ENCODE results near the gene HTR2A.
A peak's percentile ranks its signal among the peaks of the same experiment; 100 is the strongest.
"Not testable (repeated sequence)": the region's sequence is repeated elsewhere in the genome, so short reads cannot be mapped to it uniquely, and the experiment has no call there.

Gene HTR2A

DNA sequence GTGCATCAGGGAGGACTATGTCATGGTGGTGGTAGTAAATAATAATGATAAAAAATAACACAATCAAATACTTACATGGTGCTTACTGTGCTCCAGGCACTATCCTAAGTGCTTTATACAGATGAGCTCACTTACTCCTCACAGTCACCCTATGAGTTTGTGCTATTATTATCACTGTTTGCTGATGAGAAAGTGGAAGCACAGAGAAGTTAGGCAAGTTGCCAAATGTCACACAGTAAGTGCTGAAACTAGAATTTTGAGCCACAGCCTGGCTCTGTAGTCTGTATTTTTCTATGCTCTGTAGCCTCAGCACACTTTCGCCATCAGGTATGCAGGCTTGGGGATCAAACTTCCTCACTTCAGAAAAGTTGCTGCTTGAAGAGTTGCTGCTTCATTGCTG is 46.6 kb downstream of the HTR2A start:
- no peak overlapping the region for H3K4me3 Mint-ChIP-seq
- H3K27me3 Mint-ChIP-seq, result peaks cover 9% of the 10 kb centered on the region
- no peaks in the 10 kb centered on the region for H3K9me3 Mint-ChIP-seq
- H3K4me1 Mint-ChIP-seq, result no peaks in the 10 kb centered on the region
- DNase-seq (no peak), ATAC-seq (no peak)
- H3K27ac Mint-ChIP-seq, result no peak overlapping the region

DNA sequence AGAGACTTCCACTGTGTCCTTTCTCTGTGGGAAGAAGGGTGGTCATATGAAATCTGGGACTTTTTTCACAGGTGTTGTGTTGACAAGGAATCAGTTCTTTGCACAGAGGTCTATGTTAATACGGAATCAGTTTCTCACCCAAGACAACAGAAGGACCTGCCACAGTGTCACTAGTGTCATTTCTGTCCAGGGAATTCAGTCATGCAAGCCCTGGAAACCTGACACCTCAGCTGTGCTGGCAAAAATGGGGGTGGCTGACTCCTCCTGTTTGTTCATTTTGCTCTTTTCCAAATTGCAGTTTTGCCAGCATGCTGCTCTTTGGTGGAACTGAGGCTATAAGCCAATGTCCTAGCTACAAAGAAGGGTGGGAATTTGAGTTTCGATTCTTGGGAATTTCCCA is 50.1 kb downstream of the HTR2A start:
- no peaks in the 10 kb centered on the region for H3K27me3 Mint-ChIP-seq
- H3K4me1 Mint-ChIP-seq, result no peaks in the 10 kb centered on the region
- ATAC-seq, result no peak
- DNase-seq, result no peak
- no peak overlapping the region for H3K4me3 Mint-ChIP-seq
- H3K27ac Mint-ChIP-seq, result peak overlapping the region in 1 of 2 donors; percentile 6
- no peaks in the 10 kb centered on the region for H3K9me3 Mint-ChIP-seq

DNA sequence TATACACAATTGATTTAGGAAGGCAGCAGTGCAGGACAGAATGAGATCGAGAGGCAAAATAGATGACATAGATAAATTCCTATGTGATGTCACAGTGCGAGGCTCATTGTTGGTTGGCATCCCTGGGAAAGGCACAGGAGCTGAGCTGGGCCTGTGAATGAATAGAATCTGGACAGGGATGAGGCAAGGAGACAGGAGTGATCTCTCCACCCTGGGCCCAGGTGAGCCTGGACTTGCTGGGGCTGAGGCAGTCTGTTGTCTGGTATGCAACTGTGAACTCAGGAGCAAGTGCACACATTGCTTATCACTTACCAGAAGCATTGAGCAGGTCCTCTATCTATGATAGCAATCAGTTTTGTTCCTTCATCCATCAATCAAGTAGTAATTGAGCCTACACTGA is 51.7 kb downstream of the HTR2A start:
- ATAC-seq, result no peak
- Mint-ChIP-seq H3K27ac (peak overlapping the region in 1 of 2 donors; percentile 55), H3K4me3 (no peak overlapping the region), H3K27me3 (no peaks in the 10 kb centered on the region), H3K4me1 (no peaks in the 10 kb centered on the region), H3K9me3 (no peaks in the 10 kb centered on the region)
- DNase-seq, result no peak

DNA sequence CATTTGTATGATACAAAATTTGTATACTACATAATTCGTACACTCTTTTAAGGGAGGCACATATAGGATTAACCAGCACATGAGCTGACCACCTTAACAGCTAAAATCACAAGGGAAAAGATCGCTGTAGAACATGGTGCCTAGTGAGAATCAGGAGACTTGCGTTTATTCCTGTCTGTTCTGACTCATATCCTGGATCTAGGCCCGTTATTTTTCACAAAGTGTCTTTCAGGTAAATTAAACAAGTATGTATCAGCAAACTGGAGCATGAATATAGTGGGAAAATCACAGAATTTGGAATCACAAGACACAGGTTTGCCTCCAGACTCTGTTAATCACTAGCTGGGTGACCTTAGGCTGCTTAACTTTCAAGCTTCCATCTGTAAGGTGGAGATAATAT is 52.4 kb downstream of the HTR2A start:
- DNase-seq (no peak), ATAC-seq (no peak)
- Mint-ChIP-seq H3K27ac (no peak overlapping the region), H3K4me3 (no peak overlapping the region), H3K27me3 (no peaks in the 10 kb centered on the region), H3K4me1 (no peaks in the 10 kb centered on the region), H3K9me3 (no peaks in the 10 kb centered on the region)

DNA sequence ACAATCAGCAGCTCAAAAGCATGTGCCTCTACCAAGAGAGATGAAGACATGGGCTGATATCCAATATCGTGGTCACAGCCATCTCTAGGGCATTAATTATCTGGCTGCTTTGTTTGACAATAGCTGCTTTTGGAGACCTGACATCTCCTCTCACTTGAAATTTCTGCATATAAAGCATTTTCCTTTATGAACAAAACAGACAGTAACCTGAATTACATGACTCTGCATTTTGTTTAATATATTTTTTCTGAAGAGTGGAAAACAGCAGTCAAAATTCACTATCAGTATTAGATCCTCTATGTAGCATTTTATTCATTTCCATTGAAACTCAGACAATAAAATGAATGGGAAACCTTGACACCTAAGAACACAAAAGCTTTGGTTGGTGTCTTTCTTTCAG is 57.5 kb downstream of the HTR2A start:
- Mint-ChIP-seq H3K4me3 (no peak overlapping the region), H3K27ac (no peak overlapping the region), H3K27me3 (no peaks in the 10 kb centered on the region), H3K4me1 (no peaks in the 10 kb centered on the region), H3K9me3 (no peaks in the 10 kb centered on the region)
- DNase-seq (no peak), ATAC-seq (no peak)

DNA sequence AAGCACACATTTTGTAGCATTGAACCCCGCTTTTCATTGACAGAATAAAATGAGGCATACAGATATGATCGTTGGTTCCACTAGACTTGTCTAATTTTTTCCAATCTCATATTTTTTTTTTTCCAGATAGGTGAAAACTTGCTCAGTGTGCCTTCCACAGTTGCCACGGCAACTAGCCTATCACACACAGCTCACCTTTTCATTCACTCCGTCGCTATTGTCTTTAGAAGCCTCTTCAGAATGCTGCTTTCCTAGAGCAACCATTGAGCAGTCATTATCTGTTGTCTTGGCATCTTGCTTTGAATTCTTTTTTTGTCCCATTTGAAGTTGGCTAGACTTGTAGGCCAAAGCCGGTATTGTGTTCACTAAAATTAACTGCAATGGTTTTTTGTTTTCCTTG is 62.2 kb downstream of the HTR2A start:
- H3K4me1 Mint-ChIP-seq, result no peaks in the 10 kb centered on the region
- DNase-seq (no peak), ATAC-seq (no peak)
- no peaks in the 10 kb centered on the region for H3K9me3 Mint-ChIP-seq
- no peak overlapping the region for H3K4me3 Mint-ChIP-seq
- H3K27ac Mint-ChIP-seq, result no peak overlapping the region
- no peaks in the 10 kb centered on the region for H3K27me3 Mint-ChIP-seq

DNA sequence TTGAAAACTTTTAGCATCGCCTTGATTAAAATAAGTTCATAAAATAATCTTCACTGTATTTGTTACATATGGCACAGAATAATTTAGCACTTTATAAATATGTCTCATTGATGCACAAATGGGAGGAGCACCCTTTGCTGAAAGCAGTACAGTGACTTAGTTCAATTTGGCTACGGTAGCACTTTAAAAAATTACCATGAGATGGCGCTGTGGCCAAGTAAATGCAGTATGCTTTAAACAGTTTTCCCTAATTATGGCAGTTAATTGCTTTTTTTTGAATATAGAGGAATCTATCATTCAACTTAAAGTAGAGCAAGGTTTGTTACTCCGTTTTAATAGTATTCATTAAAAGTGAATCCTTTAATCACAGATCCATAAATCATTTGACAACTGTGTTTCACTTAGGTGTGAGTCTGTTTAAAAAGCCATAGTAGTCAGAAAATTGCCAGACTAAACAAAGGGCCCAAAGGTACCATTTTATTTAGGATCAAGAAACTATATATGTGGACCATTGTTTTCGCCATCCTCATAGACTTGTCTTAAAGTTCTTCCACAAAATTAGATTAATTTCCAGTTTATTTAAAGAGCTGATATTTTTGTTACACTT is 65.2 kb downstream of the HTR2A start:
- Mint-ChIP-seq H3K9me3 (no peaks in the 10 kb centered on the region), H3K27me3 (no peaks in the 10 kb centered on the region), H3K4me1 (no peaks in the 10 kb centered on the region), H3K27ac (no peak overlapping the region), H3K4me3 (no peak overlapping the region)
- no peak for ATAC-seq
- peak; percentile 17 for DNase-seq

DNA sequence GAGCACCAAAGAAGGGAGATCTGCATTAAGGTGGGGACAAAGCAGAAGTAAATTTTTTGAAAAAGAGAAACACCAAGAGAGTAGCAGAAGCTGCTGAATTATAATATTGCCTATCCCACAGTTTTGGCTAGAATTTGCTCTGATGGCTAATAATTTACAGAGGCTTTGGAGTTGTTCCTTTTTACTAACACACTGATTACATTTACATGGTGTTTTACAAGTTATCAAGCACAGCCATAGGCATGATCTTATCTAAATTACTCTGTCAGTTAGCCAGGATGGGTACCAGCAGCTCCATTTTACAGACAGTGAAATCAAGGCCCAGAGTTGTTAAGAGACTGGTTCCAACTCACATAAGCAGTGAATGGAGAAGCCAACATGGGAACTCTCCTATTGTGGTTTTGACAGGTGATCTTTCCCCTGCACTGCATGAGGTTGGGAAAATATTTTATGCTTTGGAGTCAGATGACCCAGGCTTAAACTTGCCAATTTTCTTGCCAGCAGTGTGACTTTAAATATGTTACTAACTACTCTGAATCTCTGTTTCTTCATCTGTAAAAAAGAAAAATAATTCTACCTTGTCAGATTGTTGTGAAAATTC is 66.3 kb downstream of the HTR2A start:
- Mint-ChIP-seq H3K27me3 (no peaks in the 10 kb centered on the region), H3K27ac (no peak overlapping the region), H3K4me1 (no peaks in the 10 kb centered on the region), H3K9me3 (no peaks in the 10 kb centered on the region), H3K4me3 (no peak overlapping the region)
- ATAC-seq (no peak), DNase-seq (no peak)

DNA sequence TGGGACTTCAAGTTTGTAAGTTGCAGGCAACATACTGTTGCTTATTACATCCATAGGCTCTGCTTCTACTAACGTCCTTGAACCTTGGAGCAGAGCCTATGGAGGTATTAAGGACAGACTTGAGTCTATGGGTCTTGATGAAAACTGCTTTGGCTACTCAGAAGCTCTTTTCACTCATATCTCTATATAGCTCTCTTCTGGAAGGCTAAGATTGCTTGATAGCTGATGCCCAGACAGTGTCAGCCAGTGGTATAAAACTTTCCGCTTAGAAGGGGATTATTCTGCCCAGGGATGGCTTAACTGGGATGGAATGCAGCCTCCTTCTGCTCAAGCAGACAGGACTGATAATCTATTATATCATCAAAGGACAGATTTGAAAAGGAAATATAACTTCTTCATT is 74.3 kb downstream of the HTR2A start:
- no peak for DNase-seq
- Mint-ChIP-seq H3K4me3 (no peak overlapping the region), H3K4me1 (no peaks in the 10 kb centered on the region), H3K9me3 (no peaks in the 10 kb centered on the region), H3K27me3 (no peaks in the 10 kb centered on the region), H3K27ac (no peak overlapping the region)
- no peak for ATAC-seq

DNA sequence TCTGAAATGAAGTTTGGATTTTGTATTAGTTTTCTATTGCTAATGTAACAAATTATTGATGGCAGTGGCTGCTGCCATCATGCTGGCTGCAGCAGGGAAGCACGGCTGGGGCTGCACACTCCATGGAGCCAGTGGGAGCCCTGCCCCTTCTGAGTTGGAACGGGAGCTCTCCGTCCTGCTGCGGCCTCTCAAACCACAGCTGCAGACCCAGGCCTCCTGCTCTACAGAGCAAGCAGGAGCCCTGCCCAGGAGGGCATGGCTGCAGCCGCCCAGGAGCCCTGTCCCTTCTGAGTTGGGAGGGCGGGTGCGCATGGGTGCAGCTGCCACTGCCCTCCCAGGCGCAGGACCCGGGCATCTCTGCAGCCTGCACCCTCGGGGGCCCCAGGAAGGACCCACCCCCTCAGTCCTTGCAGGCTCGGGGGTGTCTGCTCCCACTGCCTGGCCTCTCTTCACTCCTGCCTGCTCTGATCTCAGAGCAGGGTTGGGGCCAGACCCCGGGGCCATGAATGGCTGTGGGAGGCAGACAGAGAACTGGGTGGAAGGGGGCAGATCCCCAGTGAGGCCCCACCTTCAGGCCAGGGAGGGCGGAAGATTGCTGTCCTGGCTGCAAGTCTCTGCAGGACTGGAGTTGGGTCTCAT is 78.9 kb downstream of the HTR2A start:
- no peak overlapping the region for H3K27ac Mint-ChIP-seq
- H3K27me3 Mint-ChIP-seq, result no peaks in the 10 kb centered on the region
- H3K4me3 Mint-ChIP-seq, result no peak overlapping the region
- no peak for DNase-seq
- H3K4me1 Mint-ChIP-seq, result no peaks in the 10 kb centered on the region
- peak; percentile 46 for ATAC-seq
- H3K9me3 Mint-ChIP-seq, result peaks cover 6 to 8% of the 10 kb centered on the region in 2 donors

DNA sequence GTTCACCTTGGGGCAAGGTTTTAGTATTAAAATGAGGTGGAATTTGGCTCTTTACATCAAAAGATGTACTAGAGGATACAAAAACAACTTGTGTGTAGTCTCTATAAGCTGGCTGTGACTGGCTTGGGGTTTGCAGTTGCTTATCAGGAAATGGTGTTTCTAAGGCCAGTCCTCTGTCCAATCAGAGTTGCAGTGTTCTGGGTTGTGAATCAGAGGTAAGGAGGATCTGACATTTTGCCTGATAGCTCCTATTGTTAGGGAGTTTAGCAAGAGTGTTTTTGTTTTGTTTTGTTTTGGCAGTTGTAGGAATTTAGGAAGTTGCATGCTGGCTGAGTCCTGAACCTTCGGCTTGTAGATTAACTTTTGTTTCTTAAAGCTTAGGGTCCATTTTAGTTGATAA is 79.8 kb downstream of the HTR2A start:
- Mint-ChIP-seq H3K9me3 (peaks cover 13 to 16% of the 10 kb centered on the region in 2 donors), H3K27ac (peak overlapping the region in 1 of 2 donors; percentile 27), H3K4me3 (no peak overlapping the region), H3K27me3 (no peaks in the 10 kb centered on the region), H3K4me1 (peaks cover 4% of the 10 kb centered on the region)
- DNase-seq, result no peak
- no peak for ATAC-seq

DNA sequence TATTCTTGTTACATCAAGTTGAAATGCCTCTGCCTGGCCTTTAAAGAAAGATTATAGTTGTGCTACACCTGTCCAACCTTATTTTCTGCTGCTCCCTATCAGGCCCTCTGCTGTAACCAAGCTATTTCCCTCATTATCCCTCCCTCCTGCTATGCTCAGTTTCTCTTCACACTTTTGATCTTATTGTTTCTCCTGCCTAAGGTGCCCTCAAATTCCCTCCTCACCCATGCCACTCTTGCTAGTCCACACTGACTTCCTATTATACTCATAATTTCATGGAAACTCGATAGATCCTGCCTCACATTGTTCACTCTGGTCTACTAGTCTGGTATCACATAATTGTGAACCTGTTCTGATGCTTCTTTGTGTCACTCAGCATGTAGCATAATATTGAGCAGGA is 80.5 kb downstream of the HTR2A start:
- no peak for DNase-seq
- Mint-ChIP-seq H3K27me3 (no peaks in the 10 kb centered on the region), H3K27ac (no peak overlapping the region), H3K4me3 (no peak overlapping the region), H3K9me3 (peaks cover 18 to 20% of the 10 kb centered on the region in 2 donors), H3K4me1 (peaks cover 5% of the 10 kb centered on the region)
- no peak for ATAC-seq

DNA sequence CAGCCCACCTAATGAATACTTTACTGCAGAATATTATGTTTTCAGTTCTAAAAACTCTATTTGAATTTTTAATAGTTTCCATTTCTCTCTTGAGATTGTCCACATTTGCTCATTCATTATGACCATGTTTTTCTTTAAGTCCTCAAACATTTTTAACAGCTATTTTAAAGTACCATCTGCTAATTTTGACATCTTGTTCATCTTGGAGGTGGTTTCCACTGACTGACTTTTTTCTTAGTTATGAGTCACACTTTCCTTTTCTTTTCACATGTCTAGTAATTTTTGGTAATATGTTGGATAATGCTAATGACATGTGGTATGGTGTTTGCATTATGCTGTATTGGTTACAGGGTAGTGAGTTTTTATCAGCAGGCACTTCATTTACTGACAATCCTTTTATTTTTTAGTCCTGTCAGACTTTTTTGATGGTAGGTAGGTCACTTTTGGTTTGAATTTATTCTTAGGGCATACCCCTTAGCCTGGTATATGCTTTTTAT is 84.5 kb downstream of the HTR2A start:
- peak; percentile 43 for ATAC-seq
- DNase-seq, result no peak
- Mint-ChIP-seq H3K4me3 (no peak overlapping the region), H3K27me3 (no peaks in the 10 kb centered on the region), H3K9me3 (peaks cover 18 to 20% of the 10 kb centered on the region in 2 donors), H3K27ac (no peak overlapping the region), H3K4me1 (peaks cover 5% of the 10 kb centered on the region)

DNA sequence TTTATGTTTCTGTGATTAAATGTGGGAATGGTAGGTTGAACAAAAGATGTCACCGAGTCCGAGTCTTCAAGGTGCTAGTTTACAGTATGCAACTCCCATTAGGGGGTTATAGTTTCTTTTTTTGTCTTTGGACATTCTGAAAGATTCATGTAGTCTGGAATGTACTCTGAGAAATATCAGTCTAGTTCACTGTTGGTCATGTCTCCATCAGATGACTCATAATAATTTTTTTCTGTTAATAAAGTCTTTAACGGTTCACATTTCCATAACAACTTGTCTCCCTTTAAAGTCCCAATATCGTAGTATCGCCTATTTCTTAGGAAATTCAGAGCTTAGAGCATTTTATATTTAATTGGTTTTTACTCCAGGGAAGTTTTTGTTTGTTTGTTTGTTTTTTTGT is 86.4 kb downstream of the HTR2A start:
- Mint-ChIP-seq H3K9me3 (peaks cover 18 to 20% of the 10 kb centered on the region in 2 donors), H3K27ac (no peak overlapping the region), H3K4me3 (no peak overlapping the region), H3K27me3 (no peaks in the 10 kb centered on the region), H3K4me1 (peaks cover 5% of the 10 kb centered on the region)
- DNase-seq (no peak), ATAC-seq (no peak)

DNA sequence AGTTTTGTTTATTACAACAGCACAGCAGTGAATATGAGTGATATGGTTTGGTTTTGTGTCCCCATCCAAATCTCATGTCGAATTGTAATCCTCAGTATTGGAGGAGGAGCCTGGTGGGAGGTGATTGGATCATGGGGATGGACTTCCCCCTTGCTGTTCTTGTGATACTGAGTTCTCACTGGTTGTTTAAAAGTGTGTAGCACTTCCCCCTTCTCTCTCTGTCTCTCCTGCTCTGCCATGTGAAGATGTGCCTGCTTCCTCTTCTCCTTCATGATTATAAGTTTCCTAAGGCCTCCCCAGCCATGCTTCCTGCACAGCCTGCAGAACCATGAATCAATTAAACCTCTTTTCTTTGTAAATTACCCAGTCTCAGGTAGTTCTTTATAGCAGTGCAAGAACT is 91.9 kb downstream of the HTR2A start:
- not testable (repeated sequence) for H3K4me1 Mint-ChIP-seq, H3K9me3 Mint-ChIP-seq, H3K27ac Mint-ChIP-seq, H3K27me3 Mint-ChIP-seq, ATAC-seq, DNase-seq, H3K4me3 Mint-ChIP-seq

DNA sequence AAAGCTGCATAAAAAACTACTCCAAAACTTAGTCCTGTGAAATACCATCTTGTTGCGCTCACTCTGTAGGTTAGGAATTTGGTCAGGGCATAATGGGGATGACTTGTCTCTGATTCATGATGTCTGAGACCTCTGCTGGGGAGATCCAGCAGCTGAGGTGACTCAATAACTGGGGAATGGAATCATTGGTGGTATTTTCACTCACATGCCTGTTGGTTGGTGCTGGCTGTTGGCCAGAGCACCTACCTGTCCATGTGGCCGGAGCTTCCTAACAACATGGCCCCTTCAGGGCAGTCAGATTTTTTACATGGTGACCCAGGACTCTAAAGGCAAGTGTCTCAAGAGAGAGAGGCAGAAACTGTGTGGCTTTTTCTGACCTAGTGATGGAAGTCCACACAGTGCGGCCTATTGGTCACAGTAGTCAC is 92.5 kb downstream of the HTR2A start:
- H3K27ac Mint-ChIP-seq, result no peak overlapping the region
- no peak overlapping the region for H3K4me3 Mint-ChIP-seq
- ATAC-seq, result no peak
- DNase-seq, result no peak
- no peaks in the 10 kb centered on the region for H3K4me1 Mint-ChIP-seq
- H3K27me3 Mint-ChIP-seq, result no peaks in the 10 kb centered on the region
- no peaks in the 10 kb centered on the region for H3K9me3 Mint-ChIP-seq

Measured in stimulated activated naive CD8-positive, alpha-beta T cell treated with anti-CD3 and anti-CD28 coated beads, Interleukin-15, amount 100 ng/mL, for 72 hours (primary cell).